ENCODE results near the gene HDAC5.
"Not testable (repeated sequence)": the region's sequence is repeated elsewhere in the genome, so short reads cannot be mapped to it uniquely, and the experiment has no call there.

HDAC5 gene

GRCh38 chr17:44059101-44059892 is 64.1 kb downstream of the HDAC5 start:
- Histone ChIP-seq H3K4me3 (replicated peaks; ENCODE audit: insufficient read depth, low read length) (no peak overlapping the region), H3K27me3 (ENCODE audit: insufficient read depth, poor library complexity, severe bottlenecking) (no peaks in the 10 kb centered on the region), H3K27ac (replicated peaks) (no peak overlapping the region)
- DNase-seq (ENCODE audit: low read depth in 1 of 2, low spot score in 1 of 2) = no peak
- TF ChIP-seq GABPA (IDR thresholded peaks at IDR 0.05; ENCODE audit: low read depth) = no peak
- TF ChIP-seq POLR2AphosphoS5 (IDR thresholded peaks at IDR 0.05; ENCODE audit: low read depth) = no peak
- TF ChIP-seq, protein P1, sequence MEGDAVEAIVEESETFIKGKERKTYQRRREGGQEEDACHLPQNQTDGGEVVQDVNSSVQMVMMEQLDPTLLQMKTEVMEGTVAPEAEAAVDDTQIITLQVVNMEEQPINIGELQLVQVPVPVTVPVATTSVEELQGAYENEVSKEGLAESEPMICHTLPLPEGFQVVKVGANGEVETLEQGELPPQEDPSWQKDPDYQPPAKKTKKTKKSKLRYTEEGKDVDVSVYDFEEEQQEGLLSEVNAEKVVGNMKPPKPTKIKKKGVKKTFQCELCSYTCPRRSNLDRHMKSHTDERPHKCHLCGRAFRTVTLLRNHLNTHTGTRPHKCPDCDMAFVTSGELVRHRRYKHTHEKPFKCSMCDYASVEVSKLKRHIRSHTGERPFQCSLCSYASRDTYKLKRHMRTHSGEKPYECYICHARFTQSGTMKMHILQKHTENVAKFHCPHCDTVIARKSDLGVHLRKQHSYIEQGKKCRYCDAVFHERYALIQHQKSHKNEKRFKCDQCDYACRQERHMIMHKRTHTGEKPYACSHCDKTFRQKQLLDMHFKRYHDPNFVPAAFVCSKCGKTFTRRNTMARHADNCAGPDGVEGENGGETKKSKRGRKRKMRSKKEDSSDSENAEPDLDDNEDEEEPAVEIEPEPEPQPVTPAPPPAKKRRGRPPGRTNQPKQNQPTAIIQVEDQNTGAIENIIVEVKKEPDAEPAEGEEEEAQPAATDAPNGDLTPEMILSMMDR (IDR thresholded peaks at IDR 0.05; ENCODE audit: insufficient read depth, low read length) = no peak
- TF ChIP-seq SPI1 (IDR thresholded peaks at IDR 0.05; ENCODE audit: borderline replicate concordance, low read depth) = no peak
- TF ChIP-seq, protein P2, sequence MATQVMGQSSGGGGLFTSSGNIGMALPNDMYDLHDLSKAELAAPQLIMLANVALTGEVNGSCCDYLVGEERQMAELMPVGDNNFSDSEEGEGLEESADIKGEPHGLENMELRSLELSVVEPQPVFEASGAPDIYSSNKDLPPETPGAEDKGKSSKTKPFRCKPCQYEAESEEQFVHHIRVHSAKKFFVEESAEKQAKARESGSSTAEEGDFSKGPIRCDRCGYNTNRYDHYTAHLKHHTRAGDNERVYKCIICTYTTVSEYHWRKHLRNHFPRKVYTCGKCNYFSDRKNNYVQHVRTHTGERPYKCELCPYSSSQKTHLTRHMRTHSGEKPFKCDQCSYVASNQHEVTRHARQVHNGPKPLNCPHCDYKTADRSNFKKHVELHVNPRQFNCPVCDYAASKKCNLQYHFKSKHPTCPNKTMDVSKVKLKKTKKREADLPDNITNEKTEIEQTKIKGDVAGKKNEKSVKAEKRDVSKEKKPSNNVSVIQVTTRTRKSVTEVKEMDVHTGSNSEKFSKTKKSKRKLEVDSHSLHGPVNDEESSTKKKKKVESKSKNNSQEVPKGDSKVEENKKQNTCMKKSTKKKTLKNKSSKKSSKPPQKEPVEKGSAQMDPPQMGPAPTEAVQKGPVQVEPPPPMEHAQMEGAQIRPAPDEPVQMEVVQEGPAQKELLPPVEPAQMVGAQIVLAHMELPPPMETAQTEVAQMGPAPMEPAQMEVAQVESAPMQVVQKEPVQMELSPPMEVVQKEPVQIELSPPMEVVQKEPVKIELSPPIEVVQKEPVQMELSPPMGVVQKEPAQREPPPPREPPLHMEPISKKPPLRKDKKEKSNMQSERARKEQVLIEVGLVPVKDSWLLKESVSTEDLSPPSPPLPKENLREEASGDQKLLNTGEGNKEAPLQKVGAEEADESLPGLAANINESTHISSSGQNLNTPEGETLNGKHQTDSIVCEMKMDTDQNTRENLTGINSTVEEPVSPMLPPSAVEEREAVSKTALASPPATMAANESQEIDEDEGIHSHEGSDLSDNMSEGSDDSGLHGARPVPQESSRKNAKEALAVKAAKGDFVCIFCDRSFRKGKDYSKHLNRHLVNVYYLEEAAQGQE (IDR thresholded peaks at IDR 0.05; ENCODE audit: insufficient replicate concordance, low read depth) = no peak

DNA sequence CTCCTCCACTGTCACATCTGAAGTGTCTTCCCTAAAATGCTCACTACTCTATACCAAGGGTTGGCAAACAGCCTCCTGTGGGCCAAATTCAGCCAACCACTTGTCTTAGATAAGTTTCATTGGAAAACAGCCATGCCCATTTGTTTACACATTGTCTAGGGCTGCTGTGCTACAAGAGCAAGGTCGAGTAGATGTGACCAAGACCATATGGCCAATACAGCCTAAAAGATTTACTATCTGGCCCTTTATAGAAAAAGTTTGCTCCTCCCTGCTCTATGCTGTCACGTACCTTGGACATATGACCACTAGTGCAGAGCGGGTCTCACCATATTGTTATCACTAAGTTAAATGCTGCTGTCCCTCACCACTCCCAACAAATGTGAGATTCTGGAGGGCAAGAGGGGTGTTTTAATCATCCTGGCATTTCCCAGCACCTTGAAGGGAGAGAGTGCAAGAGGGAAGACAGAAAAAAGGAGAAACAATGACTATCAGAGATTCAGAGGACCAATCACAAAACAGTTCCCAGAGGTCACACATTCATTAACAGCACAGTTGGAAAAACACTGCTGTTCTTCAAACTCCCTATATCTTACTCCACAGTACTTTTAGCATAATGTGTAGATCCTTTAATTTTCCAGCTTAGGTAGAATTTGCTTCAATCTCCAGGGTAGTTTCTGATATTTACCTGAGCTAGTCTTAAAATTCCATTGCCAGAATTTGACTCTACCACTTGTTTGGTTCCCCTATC is 70.1 kb downstream of the HDAC5 start:
- H3K27me3 ChIP-seq (ENCODE audit: insufficient read depth, poor library complexity, severe bottlenecking) = no peaks in the 10 kb centered on the region
- no peak overlapping the region for H3K27ac ChIP-seq (replicated peaks)
- H3K4me3 ChIP-seq (replicated peaks; ENCODE audit: insufficient read depth, low read length) = no peak overlapping the region
- TF ChIP-seq POLR2AphosphoS5 (IDR thresholded peaks at IDR 0.05; ENCODE audit: low read depth) (no peak), GABPA (IDR thresholded peaks at IDR 0.05; ENCODE audit: low read depth) (no peak), SPI1 (IDR thresholded peaks at IDR 0.05; ENCODE audit: borderline replicate concordance, low read depth) (peak; percentile 11; the same call in 1 of the 2 replicates)
- TF ChIP-seq, protein P1 (IDR thresholded peaks at IDR 0.05; ENCODE audit: insufficient read depth, low read length) = no peak
- TF ChIP-seq, protein P2 (IDR thresholded peaks at IDR 0.05; ENCODE audit: insufficient replicate concordance, low read depth) = no peak
- DNase-seq (ENCODE audit: low read depth in 1 of 2, low spot score in 1 of 2) = no peak

GRCh38 chr17:44049294-44050060 is 74.0 kb downstream of the HDAC5 start:
- H3K27ac ChIP-seq (replicated peaks) = no peak overlapping the region
- H3K27me3 ChIP-seq (ENCODE audit: insufficient read depth, poor library complexity, severe bottlenecking) = no peaks in the 10 kb centered on the region
- no peak for DNase-seq (ENCODE audit: low read depth in 1 of 2, low spot score in 1 of 2)
- no peak overlapping the region for H3K4me3 ChIP-seq (replicated peaks; ENCODE audit: insufficient read depth, low read length)
- TF ChIP-seq SPI1 (IDR thresholded peaks at IDR 0.05; ENCODE audit: borderline replicate concordance, low read depth) (no peak), GABPA (IDR thresholded peaks at IDR 0.05; ENCODE audit: low read depth) (no peak)
- TF ChIP-seq, protein P2 (IDR thresholded peaks at IDR 0.05; ENCODE audit: insufficient replicate concordance, low read depth) = no peak

DNA sequence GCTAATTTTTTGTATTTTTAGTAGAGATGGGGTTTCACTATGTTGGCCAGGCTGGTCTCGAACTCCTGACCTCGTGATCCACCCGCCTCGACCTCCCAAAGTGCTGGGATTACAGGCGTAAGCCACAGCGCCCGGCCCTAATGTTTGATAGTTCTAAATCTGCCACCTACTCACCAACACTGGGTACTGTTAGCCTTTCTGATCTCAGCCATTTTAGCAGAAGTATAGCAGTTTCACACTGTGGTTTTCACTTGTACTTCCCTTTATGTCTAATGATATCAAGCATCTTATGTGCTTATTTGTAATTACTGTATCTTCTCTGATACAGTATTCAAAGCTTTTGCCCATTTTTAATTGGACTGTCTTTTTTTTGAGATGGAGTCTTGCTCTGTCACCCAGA is 76.5 kb downstream of the HDAC5 start:
- not testable (repeated sequence) for DNase-seq (ENCODE audit: low read depth in 1 of 2, low spot score in 1 of 2); H3K4me3 ChIP-seq (replicated peaks; ENCODE audit: insufficient read depth, low read length); H3K27ac ChIP-seq (replicated peaks); H3K27me3 ChIP-seq (ENCODE audit: insufficient read depth, poor library complexity, severe bottlenecking)
